Measurements from ENCODE around the gene RAD23B.

Gene RAD23B

DNA sequence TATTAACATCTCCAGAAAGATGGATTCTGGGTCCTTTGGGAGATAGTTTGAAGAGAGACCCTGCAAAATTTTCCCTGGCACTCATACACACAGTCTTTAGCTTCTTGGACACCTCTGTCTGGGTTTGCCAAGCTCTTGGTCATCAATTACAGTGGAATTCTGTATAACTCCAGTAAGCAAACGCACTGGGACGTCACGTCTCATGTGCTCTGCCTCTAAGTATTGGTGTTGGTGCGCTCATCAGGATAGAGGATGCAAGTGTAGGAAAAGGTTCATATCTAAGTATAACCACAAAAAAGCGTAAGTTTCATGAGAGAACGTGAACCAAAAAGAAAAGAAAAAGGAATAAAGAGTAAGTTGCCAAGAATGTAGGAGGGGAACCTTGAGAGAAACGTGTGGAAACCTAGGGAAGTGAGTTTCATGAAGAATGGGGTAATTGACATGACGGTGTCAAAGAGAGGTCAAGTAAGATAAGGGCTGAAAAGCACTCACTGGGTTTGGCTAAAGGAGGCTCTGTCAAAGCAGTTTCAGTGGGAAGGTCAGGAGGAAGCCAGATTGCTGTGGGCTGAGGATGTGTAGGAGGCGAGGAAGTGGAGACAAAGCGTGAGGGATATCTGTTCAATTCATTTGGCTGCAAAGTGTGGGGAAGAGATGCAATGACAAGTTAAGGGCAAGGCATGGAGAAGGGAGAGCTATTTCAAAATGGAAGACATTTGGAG, 92.7 kb downstream of the RAD23B start:
- no peak for TF ChIP-seq CTCF (IDR thresholded peaks at IDR 0.05)

DNA sequence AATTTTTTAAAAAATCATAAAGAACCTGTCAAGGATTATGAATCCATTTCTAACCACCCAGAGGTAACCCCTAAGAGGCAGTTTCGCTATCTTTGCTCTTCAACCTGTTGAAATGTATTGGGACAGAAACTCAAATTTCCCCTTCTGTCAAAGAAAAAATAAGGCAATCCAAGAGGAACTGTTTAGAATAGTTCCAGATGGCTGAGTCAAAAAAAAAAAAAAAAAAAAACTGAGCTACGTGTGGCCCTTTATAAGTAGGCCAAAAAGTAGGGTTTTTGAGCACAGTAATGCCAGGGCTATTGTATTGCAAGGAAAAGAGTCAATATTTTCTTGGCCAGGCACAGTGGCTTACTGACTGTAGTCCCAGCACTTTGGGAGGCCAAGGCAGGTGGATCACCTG, 94.9 kb downstream of the RAD23B start:
- no peak for TF ChIP-seq CTCF (IDR thresholded peaks at IDR 0.05)

Measured in LNCAP (cell line).